Measurements from ENCODE around the gene TNS3. TPM values are rescaled to one million over a fixed set of nuclear protein-coding genes. Genes with fewer than 3 reads are reported as not detected.

TNS3 gene
- total and polyA plus RNA-seq, 9 of the 15 experiments (the other 6 are each of a cell fraction or from before 2014, with no cell fraction given), result 0.20 TPM; not detected in 8

DNA sequence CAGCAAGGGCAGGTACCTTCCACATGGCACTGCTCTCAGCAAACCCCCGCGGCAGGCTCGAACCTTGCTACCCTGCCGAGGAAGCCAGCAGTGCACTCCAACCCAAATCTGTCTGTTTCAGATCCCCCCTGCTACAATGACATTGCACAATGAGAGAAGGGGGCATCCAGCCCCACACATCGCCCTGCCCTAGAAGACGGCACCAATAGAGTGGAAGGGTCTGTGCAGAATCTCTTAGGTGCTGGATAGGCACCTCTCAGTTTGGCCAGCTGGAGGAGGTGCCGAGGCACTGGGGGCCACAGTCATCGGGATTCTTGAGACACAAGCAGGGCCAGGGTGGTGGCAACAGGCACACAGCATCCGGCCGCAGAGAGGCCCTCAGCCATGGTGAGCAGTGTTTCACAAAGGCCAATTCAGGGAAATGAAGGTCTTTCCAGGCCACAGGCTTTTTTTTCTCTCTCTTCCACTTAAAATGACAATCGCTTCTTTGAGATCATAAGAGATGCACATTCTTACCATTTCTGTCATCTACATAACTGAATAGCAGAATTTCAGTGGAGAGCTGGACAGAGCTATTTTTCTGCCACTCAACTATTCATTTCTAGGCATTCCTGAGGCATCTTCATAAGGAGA, 281.3 kb downstream of the TNS3 start:
- Histone ChIP-seq H3K9me1 (ENCODE audit: control insufficient read depth, insufficient read depth, low read length) (no peaks in the 10 kb centered on the region), H3K9ac (ENCODE audit: insufficient read depth in 1 of 2, low read depth in 2 of 2, low read length in 2 of 2) (no peak overlapping the region), H3K27ac (ENCODE audit: extremely low read depth, low read depth, low read length) (no peak overlapping the region), H4K20me1 (replicated peaks; ENCODE audit: control insufficient read depth, insufficient read depth, low read length) (no peaks in the 10 kb centered on the region), H3K4me1 (replicated peaks in 1 of 2; ENCODE audit: control insufficient read depth in 2 of 2, insufficient read depth in 2 of 2, low read length in 2 of 2) (no peaks in the 10 kb centered on the region; a peak in 1 of 5 replicates), H3K79me2 (ENCODE audit: control insufficient read depth, insufficient read depth, low read length) (no peaks in the 10 kb centered on the region), H3K9me3 (replicated peaks; ENCODE audit: control insufficient read depth, insufficient read depth, low read depth, low read length) (no peaks in the 10 kb centered on the region), H3K4me2 (ENCODE audit: insufficient read depth, low read length) (no peak overlapping the region), H2AFZ (ENCODE audit: low read depth, low read length) (no peak overlapping the region), H3K27me3 (ENCODE audit: control insufficient read depth in 2 of 2, insufficient read depth in 2 of 2, low read length in 2 of 2) (peaks cover 25 to 60% of the 10 kb centered on the region in 2 experiments), H3K4me3 (no peak overlapping the region), H3K36me3 (ENCODE audit: control insufficient read depth, insufficient read depth, low read length) (no peaks in the 10 kb centered on the region)
- ChIA-PET CTCF (ENCODE audit: low intra/inter-chr PET ratio) (no interaction called here), POLR2A (no interaction called here)
- DNase-seq (ENCODE audit: extremely low read depth in 1 of 4, low spot score in 3 of 4), result no peak
- FAIRE-seq, result no peak
- intact Hi-C loops (cut with micrococcal nuclease) (no loop called here), in situ Hi-C loops (cut with MboI) (no loop called here)
- ATAC-seq, result no peak
- BruUV-seq (replicated peaks), result no TSS peak
- 0% methylated on average over 11 of the region's 11 CpGs for WGBS (ENCODE audit: insufficient coverage, low coverage, missing lambda C conversion rate)
- TF ChIP-seq SAP30 (IDR thresholded peaks at IDR 0.05; ENCODE audit: borderline replicate concordance, insufficient read depth, low read depth, low read length, poor library complexity, severe bottlenecking) (no peak), TARDBP (IDR thresholded peaks at IDR 0.05) (no peak), ZFP30 (CRISPR knock-in tag; IDR thresholded peaks at IDR 0.05; ENCODE audit: borderline replicate concordance) (no peak), TBL1XR1 (IDR thresholded peaks at IDR 0.05; ENCODE audit: low read length in 2 of 2) (no peak), E2F3 (CRISPR knock-in tag; IDR thresholded peaks at IDR 0.05) (no peak)
- TF ChIP-seq, protein P1, sequence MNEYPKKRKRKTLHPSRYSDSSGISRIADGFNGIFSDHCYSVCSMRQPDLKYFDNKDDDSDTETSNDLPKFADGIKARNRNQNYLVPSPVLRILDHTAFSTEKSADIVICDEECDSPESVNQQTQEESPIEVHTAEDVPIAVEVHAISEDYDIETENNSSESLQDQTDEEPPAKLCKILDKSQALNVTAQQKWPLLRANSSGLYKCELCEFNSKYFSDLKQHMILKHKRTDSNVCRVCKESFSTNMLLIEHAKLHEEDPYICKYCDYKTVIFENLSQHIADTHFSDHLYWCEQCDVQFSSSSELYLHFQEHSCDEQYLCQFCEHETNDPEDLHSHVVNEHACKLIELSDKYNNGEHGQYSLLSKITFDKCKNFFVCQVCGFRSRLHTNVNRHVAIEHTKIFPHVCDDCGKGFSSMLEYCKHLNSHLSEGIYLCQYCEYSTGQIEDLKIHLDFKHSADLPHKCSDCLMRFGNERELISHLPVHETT (CRISPR knock-in tag; conservative IDR thresholded peaks at IDR 0.05 in 1 of 2, IDR thresholded peaks at IDR 0.05 in 1 of 2), result no peak
